ENCODE data around the gene CLASP2. TPM values are rescaled to one million over a fixed set of nuclear protein-coding genes. Genes with fewer than 3 reads are reported as not detected.
A peak's percentile ranks its signal among the peaks of the same experiment; 100 is the strongest.

The CLASP2 gene
- total and polyA plus RNA-seq, 2 of the 4 experiments (the other 2 are of a cell fraction): 11.9 to 49.1 TPM

DNA sequence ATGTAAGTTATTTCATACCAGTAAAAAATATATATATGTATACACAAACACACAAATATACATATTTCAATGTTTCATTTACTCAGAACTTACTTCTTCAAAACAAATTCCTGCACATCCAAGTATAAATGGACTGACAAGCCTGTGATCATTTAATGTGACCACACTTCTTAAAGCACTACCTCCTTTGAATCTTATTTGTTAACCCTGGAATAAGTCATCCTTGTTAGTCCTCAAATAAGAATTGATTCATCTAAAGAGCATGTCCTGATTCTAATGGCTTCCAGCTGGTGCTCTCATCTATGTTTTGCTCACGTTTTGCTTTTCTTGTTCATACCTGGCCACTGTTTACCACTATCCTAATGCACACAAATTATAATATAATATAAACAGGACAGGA is 173.9 kb downstream of the CLASP2 start:
- no peak overlapping the region for H2BK5ac ChIP-seq (ENCODE audit: low read depth, low read length, poor library complexity, severe bottlenecking)
- TF ChIP-seq FOS (IDR thresholded peaks at IDR 0.05; ENCODE audit: low read depth, low read length) (no peak), BHLHE40 (IDR thresholded peaks at IDR 0.05; ENCODE audit: low read depth, low read length) (no peak), SMC3 (IDR thresholded peaks at IDR 0.05; ENCODE audit: low read depth, low read length) (no peak), RCOR1 (IDR thresholded peaks at IDR 0.05; ENCODE audit: insufficient replicate concordance, low read length) (no peak), CHD1 (IDR thresholded peaks at IDR 0.05; ENCODE audit: low read depth, low read length) (no peak)
- H3K9ac ChIP-seq (ENCODE audit: low read depth, low read length): no peak overlapping the region
- no TSS peak for BruUV-seq (replicated peaks)
- POLR2A ChIA-PET (ENCODE audit: unreplicated experiment): no interaction called here
- H2AK9ac ChIP-seq (replicated peaks; ENCODE audit: low read depth, low read length, poor library complexity): no peak overlapping the region
- CTCF ChIA-PET: no interaction called here
- intact Hi-C loops (cut with micrococcal nuclease) (no loop called here), in situ Hi-C loops (cut with MboI; ENCODE audit: low sequenced_read_pairs) (no loop called here), dilution Hi-C loops (cut with HindIII; ENCODE audit: low sequenced_read_pairs, unreplicated experiment) (no loop called here)
- no peak overlapping the region for H3K4me3 ChIP-seq (ENCODE audit: insufficient read depth, low read depth, low read length)
- H3K4me1 ChIP-seq (ENCODE audit: control insufficient read depth, insufficient read depth, low read length): no peaks in the 10 kb centered on the region
- H2AFZ ChIP-seq (replicated peaks; ENCODE audit: low read length, poor library complexity): no peak overlapping the region
- H3K23ac ChIP-seq (ENCODE audit: low read depth, low read length): no peak overlapping the region
- no peak overlapping the region for H4K8ac ChIP-seq (ENCODE audit: low read depth in 2 of 2, low read length in 2 of 2)
- no peak overlapping the region for H2BK120ac ChIP-seq (ENCODE audit: low read depth, low read length)
- peaks cover 2% of the 10 kb centered on the region for H3K36me3 ChIP-seq (ENCODE audit: control insufficient read depth, insufficient read depth, low read length)
- no peak overlapping the region for H3K27ac ChIP-seq (ENCODE audit: insufficient read depth, low read length)
- no peak overlapping the region for H3K4me2 ChIP-seq (ENCODE audit: low read depth, low read length)
- H3K27me3 ChIP-seq (ENCODE audit: control insufficient read depth, insufficient read depth, low read length): no peaks in the 10 kb centered on the region
- no peaks in the 10 kb centered on the region for H3K9me3 ChIP-seq (ENCODE audit: control insufficient read depth, insufficient read depth, low read length)
- ATAC-seq (ENCODE audit: low read depth): no peak
- H3K18ac ChIP-seq (ENCODE audit: low read depth, low read length): no peak overlapping the region
- H4K20me1 ChIP-seq (ENCODE audit: insufficient read depth, low read length): no peaks in the 10 kb centered on the region
- H4K91ac ChIP-seq (ENCODE audit: insufficient read depth, low read depth, low read length): no peak overlapping the region
- H2BK15ac ChIP-seq (ENCODE audit: low read depth, low read length): no peak overlapping the region
- no peak overlapping the region for H3K4ac ChIP-seq (ENCODE audit: low read depth, low read length)
- no peak overlapping the region for H3K14ac ChIP-seq (replicated peaks; ENCODE audit: low read depth, low read length)
- WGBS, 2 experiments (ENCODE audit: extremely low coverage in 2 of 2, insufficient read length in 1 of 2): no CpG with 5 or more reads among the region's 1 CpG
- no peaks in the 10 kb centered on the region for H3K9me1 ChIP-seq (ENCODE audit: insufficient read depth, low read length)
- H3K56ac ChIP-seq (ENCODE audit: extremely low read depth, insufficient read depth, low read length): no peak overlapping the region
- H2AK5ac ChIP-seq (ENCODE audit: low read depth, low read length): no peak overlapping the region
- H4K5ac ChIP-seq (ENCODE audit: low read depth, low read length): no peak overlapping the region
- DNase-seq: peak; percentile 37
- no peak overlapping the region for H2BK20ac ChIP-seq (ENCODE audit: low read depth, low read length)
- no peaks in the 10 kb centered on the region for H3K79me1 ChIP-seq (ENCODE audit: low read depth in 1 of 2, low read length in 2 of 2)

Measured in IMR-90 (cell line).